ENCODE data around the gene TXNRD2.
"Not testable (repeated sequence)": the region's sequence is repeated elsewhere in the genome, so short reads cannot be mapped to it uniquely, and the experiment has no call there.

TXNRD2 gene

GRCh38 chr22:19923914-19924513 is 17.6 kb downstream of the TXNRD2 start:
- no peak for DNase-seq (ENCODE audit: low read depth)

GRCh38 chr22:19921544-19922081 is 20.0 kb downstream of the TXNRD2 start:
- DNase-seq (ENCODE audit: low read depth) = no peak

- DNase-seq (ENCODE audit: low read depth) = no peak
These were observed 21.8 kb downstream of the TXNRD2 start for GRCh38 chr22:19919701-19920363.

- no peak for DNase-seq (ENCODE audit: low read depth)
These were observed 23.1 kb downstream of the TXNRD2 start for GRCh38 chr22:19918332-19919106.

- DNase-seq (ENCODE audit: low read depth) = no peak
These were observed 24.1 kb downstream of the TXNRD2 start for GRCh38 chr22:19917389-19918138.

GRCh38 chr22:19916941-19917340 is 24.7 kb downstream of the TXNRD2 start:
- DNase-seq (ENCODE audit: low read depth) = no peak

GRCh38 chr22:19916006-19916405 is 25.6 kb downstream of the TXNRD2 start:
- DNase-seq (ENCODE audit: low read depth) = no peak

- no peak for DNase-seq (ENCODE audit: low read depth)
These were observed 26.2 kb downstream of the TXNRD2 start for GRCh38 chr22:19915287-19915954.

- no peak for DNase-seq (ENCODE audit: low read depth)
These were observed 27.2 kb downstream of the TXNRD2 start for GRCh38 chr22:19914201-19914943.

- DNase-seq (ENCODE audit: low read depth) = no peak
These were observed 28.2 kb downstream of the TXNRD2 start for GRCh38 chr22:19913337-19913936.

- DNase-seq (ENCODE audit: low read depth) = no peak
These were observed 29.2 kb downstream of the TXNRD2 start for GRCh38 chr22:19912271-19912999.

GRCh38 chr22:19911540-19912270 is 29.9 kb downstream of the TXNRD2 start:
- DNase-seq (ENCODE audit: low read depth) = no peak

GRCh38 chr22:19910180-19910744 is 31.4 kb downstream of the TXNRD2 start:
- no peak for DNase-seq (ENCODE audit: low read depth)

- peak; percentile 31 for DNase-seq (ENCODE audit: low read depth)
These were observed 32.1 kb downstream of the TXNRD2 start for GRCh38 chr22:19909350-19910179.

GRCh38 chr22:19907902-19908301 is 33.7 kb downstream of the TXNRD2 start:
- DNase-seq (ENCODE audit: low read depth) = not testable (repeated sequence)

- DNase-seq (ENCODE audit: low read depth) = not testable (repeated sequence)
These were observed 34.8 kb downstream of the TXNRD2 start for GRCh38 chr22:19906864-19907263.

GRCh38 chr22:19905347-19906276 is 36.0 kb downstream of the TXNRD2 start:
- DNase-seq (ENCODE audit: low read depth) = no peak
